HepG2 (cell line): ENCODE data around the gene SLC8A2. TPM values are rescaled to one million over a fixed set of nuclear protein-coding genes. Genes with fewer than 3 reads are reported as not detected.

Experiments used
- AGO1 ChIP-seq: fragments of 200-400 bp; formaldehyde crosslinking; IDR thresholded peaks from 2 replicates; pipeline ENCODE4 v1.6.1; 2017; ENCODE audit warnings: mild to moderate bottlenecking, low read depth, low read length, moderate library complexity; ENCODE audit not compliant: poor library complexity, severe bottlenecking
- BRD4 ChIP-seq: sonication (generic); formaldehyde crosslinking; IDR thresholded peaks from 2 replicates; pipeline ENCODE4 v1.4.0; 2020; ENCODE audit warnings: missing genetic modification reagents
- CBX1 ChIP-seq: IDR thresholded peaks from one replicate; pipeline ENCODE4 v1.6.1; 2016; ENCODE audit warnings: antibody characterized with exemption, low read depth
- FOXP1 ChIP-seq, 2 experiments: fragments of 450-650 bp in 1 of 2; IDR thresholded peaks; 2 replicates each; pipeline ENCODE4 v1.6.1; 2017 to 2018; ENCODE audit warnings: antibody characterized with exemption in 1 of 2
- IRF2 ChIP-seq: IDR thresholded peaks from 2 replicates; pipeline ENCODE4 v1.6.1; 2018; ENCODE audit warnings: missing genetic modification reagents, missing compliant biosample characterization
- JUNB ChIP-seq: sonication (generic); formaldehyde crosslinking; IDR thresholded peaks from 2 replicates; pipeline ENCODE4 v1.8.0; 2022; ENCODE audit warnings: missing genetic modification reagents, mild to moderate bottlenecking, borderline replicate concordance
- KLF15 ChIP-seq: sonication (generic); formaldehyde crosslinking; IDR thresholded peaks from 2 replicates; pipeline ENCODE4 v1.8.1; 2023; ENCODE audit warnings: borderline replicate concordance, mild to moderate bottlenecking, inconsistent platforms, missing genetic modification reagents, mixed read lengths
- KLF16 ChIP-seq, 2 experiments: sonication (generic) in 1 of 2; formaldehyde crosslinking in 1 of 2; IDR thresholded peaks; 2 replicates each; pipeline versions ENCODE4 v1.6.1 to v1.8.0; 2016 to 2023; ENCODE audit warnings: missing genetic modification reagents in 2 of 2, missing compliant biosample characterization in 1 of 2
- SMC3 ChIP-seq: IDR thresholded peaks from 2 replicates; pipeline ENCODE4 v1.6.1; 2011; ENCODE audit warnings: low read length, improper control_type of control experiment
- TEAD2 ChIP-seq: sonication (generic); formaldehyde crosslinking; IDR thresholded peaks from 2 replicates; pipeline ENCODE4 v1.9.0; 2021; ENCODE audit warnings: missing genetic modification reagents
- ZFAT ChIP-seq: sonication (generic); formaldehyde crosslinking; conservative IDR thresholded peaks from 2 replicates; pipeline ENCODE4 v1.8.1; 2023; ENCODE audit warnings: missing genetic modification reagents, inconsistent platforms
- ZNF274 ChIP-seq: sonication (generic); formaldehyde crosslinking; IDR thresholded peaks from 2 replicates; pipeline ENCODE4 v1.5.1; 2020; ENCODE audit warnings: mild to moderate bottlenecking, missing genetic modification reagents
- ZNF296 ChIP-seq: sonication (generic); formaldehyde crosslinking; conservative IDR thresholded peaks from 2 replicates; pipeline ENCODE4 v1.5.0; 2020; ENCODE audit warnings: mild to moderate bottlenecking, missing genetic modification reagents
- ZNF331 ChIP-seq: sonication (generic); formaldehyde crosslinking; IDR thresholded peaks from 2 replicates; pipeline ENCODE4 v1.4.0; 2020; ENCODE audit warnings: missing genetic modification reagents
- ZNF558 ChIP-seq: sonication (generic); formaldehyde crosslinking; IDR thresholded peaks from 2 replicates; pipeline ENCODE4 v1.9.0; 2022; ENCODE audit warnings: mild to moderate bottlenecking, missing genetic modification reagents, borderline replicate concordance
- ZNF572 ChIP-seq: sonication (generic); formaldehyde crosslinking; IDR thresholded peaks from 2 replicates; pipeline ENCODE4 v1.5.1; 2020; ENCODE audit warnings: mild to moderate bottlenecking, missing genetic modification reagents
- ZNF629 ChIP-seq: sonication (generic); formaldehyde crosslinking; conservative IDR thresholded peaks from 2 replicates; pipeline ENCODE4 v1.5.0; 2020; ENCODE audit warnings: missing genetic modification reagents
- ZZZ3 ChIP-seq: sonication (generic); formaldehyde crosslinking; IDR thresholded peaks from 2 replicates; pipeline ENCODE4 v1.4.0; 2020; ENCODE audit warnings: missing genetic modification reagents, mild to moderate bottlenecking, borderline replicate concordance
- polyA plus RNA-seq, 8 experiments: library from polyadenylated mRNA; depleted of rRNA in 3 of 8; stranded (reverse) in 7 of 8; unstranded in 1 of 8; fragments of >200 nt; fragmentation: Illumina TruSeq in 4 of 8; extraction: Trizol in 4 of 8; gene quantifications; 2 replicates each; pipeline versions ENCODE4 v1.2.1 to v1.2.3, GENCODE V29; 2011 to 2016; ENCODE audit warnings: low read depth in 4 of 8, missing spikeins in 1 of 8, mixed read lengths in 1 of 8; ENCODE audit not compliant: insufficient read depth in 1 of 8
- total RNA-seq, 5 experiments: library from RNA; depleted of rRNA; stranded (reverse); fragments of >200 nt; fragmentation: Illumina TruSeq; extraction: Trizol; gene quantifications; 2 replicates each; pipeline ENCODE4 v1.2.3, GENCODE V29; 2016; ENCODE audit warnings: low read depth in 1 of 5
- TF ChIP-seq, protein P1 (sequence below): sonication (generic); formaldehyde crosslinking; IDR thresholded peaks from 2 replicates; pipeline ENCODE4 v1.4.0; 2020; ENCODE audit warnings: missing genetic modification reagents
- TF ChIP-seq, protein P2 (sequence below): sonication (generic); formaldehyde crosslinking; IDR thresholded peaks from 2 replicates; pipeline ENCODE4 v1.4.0; 2020; ENCODE audit warnings: mild to moderate bottlenecking, missing genetic modification reagents
- TF ChIP-seq, protein P3 (sequence below): sonication (generic); formaldehyde crosslinking; conservative IDR thresholded peaks from 2 replicates; pipeline ENCODE4 v1.8.1; 2023; ENCODE audit warnings: missing genetic modification reagents
- TF ChIP-seq, protein P4 (sequence below): IDR thresholded peaks from 2 replicates; pipeline ENCODE4 v1.6.1; 2012; ENCODE audit warnings: inconsistent platforms

Gene SLC8A2
- total and polyA plus RNA-seq, 2 of the 13 experiments (the other 11 are each of a cell fraction or from before 2014, with no cell fraction given): 0.02 TPM; not detected in 1

DNA sequence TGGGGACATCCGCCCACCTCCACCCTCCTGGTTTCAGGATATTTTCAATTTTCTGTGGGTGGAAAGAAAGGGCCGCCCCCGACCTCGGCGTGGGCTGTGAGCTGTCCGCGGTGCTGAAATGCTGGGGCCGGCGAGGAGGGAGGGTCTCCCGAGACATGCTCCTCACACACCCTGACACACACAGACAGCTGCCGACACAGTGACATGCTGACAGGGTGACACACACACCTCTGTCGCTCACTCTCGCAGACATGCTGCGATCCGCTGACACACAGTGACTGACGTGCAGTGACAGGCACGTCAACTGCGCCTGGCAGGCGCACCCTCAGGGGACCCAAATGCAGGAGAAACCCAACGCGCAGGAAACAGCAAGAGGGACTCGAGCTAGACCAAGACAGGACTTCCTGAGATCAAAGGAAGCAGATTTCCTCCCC, 27.3 kb downstream of the SLC8A2 start (continued):
- TF ChIP-seq, protein P1, sequence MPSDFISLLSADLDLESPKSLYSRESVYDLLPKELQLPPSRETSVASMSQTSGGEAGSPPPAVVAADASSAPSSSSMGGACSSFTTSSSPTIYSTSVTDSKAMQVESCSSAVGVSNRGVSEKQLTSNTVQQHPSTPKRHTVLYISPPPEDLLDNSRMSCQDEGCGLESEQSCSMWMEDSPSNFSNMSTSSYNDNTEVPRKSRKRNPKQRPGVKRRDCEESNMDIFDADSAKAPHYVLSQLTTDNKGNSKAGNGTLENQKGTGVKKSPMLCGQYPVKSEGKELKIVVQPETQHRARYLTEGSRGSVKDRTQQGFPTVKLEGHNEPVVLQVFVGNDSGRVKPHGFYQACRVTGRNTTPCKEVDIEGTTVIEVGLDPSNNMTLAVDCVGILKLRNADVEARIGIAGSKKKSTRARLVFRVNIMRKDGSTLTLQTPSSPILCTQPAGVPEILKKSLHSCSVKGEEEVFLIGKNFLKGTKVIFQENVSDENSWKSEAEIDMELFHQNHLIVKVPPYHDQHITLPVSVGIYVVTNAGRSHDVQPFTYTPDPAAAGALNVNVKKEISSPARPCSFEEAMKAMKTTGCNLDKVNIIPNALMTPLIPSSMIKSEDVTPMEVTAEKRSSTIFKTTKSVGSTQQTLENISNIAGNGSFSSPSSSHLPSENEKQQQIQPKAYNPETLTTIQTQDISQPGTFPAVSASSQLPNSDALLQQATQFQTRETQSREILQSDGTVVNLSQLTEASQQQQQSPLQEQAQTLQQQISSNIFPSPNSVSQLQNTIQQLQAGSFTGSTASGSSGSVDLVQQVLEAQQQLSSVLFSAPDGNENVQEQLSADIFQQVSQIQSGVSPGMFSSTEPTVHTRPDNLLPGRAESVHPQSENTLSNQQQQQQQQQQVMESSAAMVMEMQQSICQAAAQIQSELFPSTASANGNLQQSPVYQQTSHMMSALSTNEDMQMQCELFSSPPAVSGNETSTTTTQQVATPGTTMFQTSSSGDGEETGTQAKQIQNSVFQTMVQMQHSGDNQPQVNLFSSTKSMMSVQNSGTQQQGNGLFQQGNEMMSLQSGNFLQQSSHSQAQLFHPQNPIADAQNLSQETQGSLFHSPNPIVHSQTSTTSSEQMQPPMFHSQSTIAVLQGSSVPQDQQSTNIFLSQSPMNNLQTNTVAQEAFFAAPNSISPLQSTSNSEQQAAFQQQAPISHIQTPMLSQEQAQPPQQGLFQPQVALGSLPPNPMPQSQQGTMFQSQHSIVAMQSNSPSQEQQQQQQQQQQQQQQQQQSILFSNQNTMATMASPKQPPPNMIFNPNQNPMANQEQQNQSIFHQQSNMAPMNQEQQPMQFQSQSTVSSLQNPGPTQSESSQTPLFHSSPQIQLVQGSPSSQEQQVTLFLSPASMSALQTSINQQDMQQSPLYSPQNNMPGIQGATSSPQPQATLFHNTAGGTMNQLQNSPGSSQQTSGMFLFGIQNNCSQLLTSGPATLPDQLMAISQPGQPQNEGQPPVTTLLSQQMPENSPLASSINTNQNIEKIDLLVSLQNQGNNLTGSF (CRISPR knock-in tag): peak; percentile 32; the same call in 1 of the 2 replicates
- TF ChIP-seq ZNF572 (CRISPR knock-in tag): no peak
- TF ChIP-seq AGO1: no peak
- TF ChIP-seq, protein P2, sequence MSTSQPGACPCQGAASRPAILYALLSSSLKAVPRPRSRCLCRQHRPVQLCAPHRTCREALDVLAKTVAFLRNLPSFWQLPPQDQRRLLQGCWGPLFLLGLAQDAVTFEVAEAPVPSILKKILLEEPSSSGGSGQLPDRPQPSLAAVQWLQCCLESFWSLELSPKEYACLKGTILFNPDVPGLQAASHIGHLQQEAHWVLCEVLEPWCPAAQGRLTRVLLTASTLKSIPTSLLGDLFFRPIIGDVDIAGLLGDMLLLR (CRISPR knock-in tag): no peak
- TF ChIP-seq ZNF629 (CRISPR knock-in tag): no peak
- 0 out of 4 replicates have a peak, but pooled peaks of 1 of the 2 experiments have one; percentile 47 for TF ChIP-seq KLF16 (CRISPR knock-in tag; IDR thresholded peaks at IDR 0.05)
- no peak for TF ChIP-seq ZFAT (CRISPR knock-in tag)
- 0 out of 2 replicates have a peak, but pooled peaks have one; percentile 51 for TF ChIP-seq ZNF296
- no peak for TF ChIP-seq ZZZ3
- no peak for TF ChIP-seq KLF15 (CRISPR knock-in tag)
- TF ChIP-seq CBX1: no peak
- no peak for TF ChIP-seq BRD4 (CRISPR knock-in tag)
- TF ChIP-seq JUNB (CRISPR knock-in tag): no peak
- TF ChIP-seq TEAD2 (CRISPR knock-in tag): no peak
- no peak for TF ChIP-seq IRF2 (CRISPR knock-in tag)
- no peak; the same call in 1 of the 2 replicates for TF ChIP-seq ZNF558
- no peak for TF ChIP-seq FOXP1 (IDR thresholded peaks at IDR 0.05)
- no peak for TF ChIP-seq FOXP1 (CRISPR knock-in tag; IDR thresholded peaks at IDR 0.05)
- TF ChIP-seq SMC3: no peak
- TF ChIP-seq ZNF274 (CRISPR knock-in tag): no peak
- TF ChIP-seq, protein P3, sequence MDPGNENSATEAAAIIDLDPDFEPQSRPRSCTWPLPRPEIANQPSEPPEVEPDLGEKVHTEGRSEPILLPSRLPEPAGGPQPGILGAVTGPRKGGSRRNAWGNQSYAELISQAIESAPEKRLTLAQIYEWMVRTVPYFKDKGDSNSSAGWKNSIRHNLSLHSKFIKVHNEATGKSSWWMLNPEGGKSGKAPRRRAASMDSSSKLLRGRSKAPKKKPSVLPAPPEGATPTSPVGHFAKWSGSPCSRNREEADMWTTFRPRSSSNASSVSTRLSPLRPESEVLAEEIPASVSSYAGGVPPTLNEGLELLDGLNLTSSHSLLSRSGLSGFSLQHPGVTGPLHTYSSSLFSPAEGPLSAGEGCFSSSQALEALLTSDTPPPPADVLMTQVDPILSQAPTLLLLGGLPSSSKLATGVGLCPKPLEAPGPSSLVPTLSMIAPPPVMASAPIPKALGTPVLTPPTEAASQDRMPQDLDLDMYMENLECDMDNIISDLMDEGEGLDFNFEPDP (CRISPR knock-in tag): no peak
- no peak for TF ChIP-seq ZNF331 (CRISPR knock-in tag)
- TF ChIP-seq, protein P4, sequence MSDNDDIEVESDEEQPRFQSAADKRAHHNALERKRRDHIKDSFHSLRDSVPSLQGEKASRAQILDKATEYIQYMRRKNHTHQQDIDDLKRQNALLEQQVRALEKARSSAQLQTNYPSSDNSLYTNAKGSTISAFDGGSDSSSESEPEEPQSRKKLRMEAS: no peak
